B cell (primary cell): ENCODE data around the gene LTB4R. TPM values are rescaled to one million over a fixed set of nuclear protein-coding genes. Genes with fewer than 3 reads are reported as not detected.

Experiments used
- ATAC-seq: fragments of 200-7000 bp; cut with Tn5 transposase; one replicate; pipeline ENCODE4 v1.10.0; 2021; ENCODE audit warnings: low read depth, mild to moderate bottlenecking, moderate number of reproducible peaks, moderate library complexity
- CTCF ChIA-PET: fragments of 350-600 bp; sonication (Branson Sonifier 250); formaldehyde crosslinking; loops from one replicate; lab custom pipeline; 2021; ENCODE audit warnings: antibody characterized with exemption, inconsistent platforms; lab: Charles Lee
- POLR2A ChIA-PET: fragments of 350-600 bp; sonication (Branson Sonifier 250); formaldehyde crosslinking; loops from one replicate; lab custom pipeline; 2021; ENCODE audit warnings: antibody characterized with exemption; lab: Charles Lee
- DNase-seq: peaks from one replicate; pipeline ENCODE4 v3.0.0; 2013
- H2AFZ ChIP-seq: 2 replicates; pipeline ENCODE4 v1.6.1; 2012; ENCODE audit warnings: mild to moderate bottlenecking, low read depth, low read length; ENCODE audit not compliant: insufficient read depth, poor library complexity, severe bottlenecking
- H3K27ac ChIP-seq, 2 donors: 1 replicate in 1 of 2; 2 replicates in 1 of 2; pipeline ENCODE4 v1.5.1; 2012 to 2013; ENCODE audit warnings: low read length in 2 of 2, mild to moderate bottlenecking in 2 of 2, moderate library complexity in 1 of 2
- H3K27me3 ChIP-seq, 4 experiments: fragments of 200-600 bp in 1 of 4; sonication (generic) in 1 of 4; replicated peaks in 1 of 4; 1 replicate in 2 of 4; 2 replicates in 2 of 4; pipeline versions ENCODE4 v1.6.1 to v1.7.0; 2013 to 2016; ENCODE audit warnings: low read length in 3 of 4, mild to moderate bottlenecking in 2 of 4, mixed read lengths in 1 of 4, moderate library complexity in 1 of 4; ENCODE audit not compliant: insufficient read depth in 4 of 4, control insufficient read depth in 3 of 4; ENCODE audit errors: control extremely low read depth in 1 of 4
- H3K36me3 ChIP-seq, 2 experiments: replicated peaks in 1 of 2; 1 replicate in 1 of 2; 2 replicates in 1 of 2; pipeline versions ENCODE4 v1.6.1 to v1.7.1; 2013; ENCODE audit warnings: low read length in 1 of 2; ENCODE audit not compliant: insufficient read depth in 2 of 2, control insufficient read depth in 1 of 2; ENCODE audit errors: control extremely low read depth in 1 of 2, extremely low read depth in 1 of 2
- H3K4me1 ChIP-seq, 2 donors: fragments of 200-600 bp in 1 of 2; sonication (generic) in 1 of 2; 1 replicate in 1 of 2; 2 replicates in 1 of 2; pipeline versions ENCODE4 v1.5.1 to v1.6.1; 2013 to 2017; ENCODE audit warnings: low read length in 2 of 2; ENCODE audit not compliant: control insufficient read depth in 2 of 2, insufficient read depth in 2 of 2
- H3K4me2 ChIP-seq: replicated peaks from 2 replicates; pipeline ENCODE3; 2012; ENCODE audit warnings: mild to moderate bottlenecking, low read depth, low read length; ENCODE audit not compliant: poor library complexity, severe bottlenecking
- H3K4me3 ChIP-seq, 5 experiments: fragments of 200-600 bp in 1 of 5; sonication (generic) in 1 of 5; 1 replicate in 3 of 5; 2 replicates in 2 of 5; pipeline versions ENCODE4 v1.5.1 to v1.7.0; 2011 to 2016; ENCODE audit warnings: low read length in 4 of 5, mild to moderate bottlenecking in 4 of 5, low read depth in 2 of 5, control low read depth in 1 of 5, moderate library complexity in 1 of 5; ENCODE audit not compliant: insufficient read depth in 1 of 5; ENCODE audit errors: control extremely low read depth in 1 of 5, extremely low read depth in 1 of 5
- H3K79me2 ChIP-seq: fragments of 200-600 bp; sonication (generic); one replicate; pipeline ENCODE4 v1.6.0; 2016; ENCODE audit warnings: low read length; ENCODE audit not compliant: control insufficient read depth, insufficient read depth
- H3K9ac ChIP-seq: fragments of 200-600 bp; sonication (generic); 2 replicates; pipeline ENCODE4 v1.6.1; 2017; ENCODE audit warnings: mild to moderate bottlenecking, low read length, moderate library complexity
- H3K9me3 ChIP-seq, 3 donors: one replicate each; pipeline versions ENCODE4 v1.6.1 to v1.7.1; 2013; ENCODE audit warnings: low read length in 2 of 3; ENCODE audit not compliant: control insufficient read depth in 2 of 3, insufficient read depth in 1 of 3; ENCODE audit errors: control extremely low read depth in 1 of 3
- H4K20me1 ChIP-seq: 2 replicates; pipeline ENCODE4 v1.6.0; 2012; ENCODE audit warnings: mild to moderate bottlenecking, low read length; ENCODE audit not compliant: insufficient read depth, control insufficient read depth, poor library complexity, severe bottlenecking
- H3K27ac Mint-ChIP-seq: one replicate; pipeline ENCODE4 v1.8.0; 2021; ENCODE audit warnings: mixed read lengths
- H3K27me3 Mint-ChIP-seq: one replicate; pipeline ENCODE4 v1.8.0; 2021; ENCODE audit warnings: mixed read lengths
- H3K4me1 Mint-ChIP-seq: one replicate; pipeline ENCODE4 v1.8.0; 2021; ENCODE audit warnings: mixed read lengths
- H3K4me3 Mint-ChIP-seq: one replicate; pipeline ENCODE4 v1.8.0; 2021; ENCODE audit warnings: mixed read lengths
- H3K9me3 Mint-ChIP-seq: one replicate; pipeline ENCODE4 v1.8.0; 2022; ENCODE audit warnings: mixed read lengths; ENCODE audit not compliant: insufficient read depth
- EZH2 ChIP-seq: IDR thresholded peaks from 2 replicates; pipeline ENCODE4 v1.6.1; 2012; ENCODE audit warnings: borderline replicate concordance, low read depth, mild to moderate bottlenecking, moderate library complexity, low read length; ENCODE audit not compliant: insufficient read depth, poor library complexity, severe bottlenecking
- WGBS: methylation state at CpG from one replicate; pipeline ENCODE4 v1.1.5; 2013; ENCODE audit warnings: missing lambda C conversion rate; ENCODE audit not compliant: insufficient coverage; 5-methylcytosine and 5-hydroxymethylcytosine counted together
- intact Hi-C: fragments of 100-400 bp; cut with micrococcal nuclease; formaldehyde crosslinking; loops from one replicate; pipeline ENCODE4 v1.10.0; 2022
- polyA plus RNA-seq: library from polyadenylated mRNA; depleted of rRNA; stranded (reverse); fragments of >200 nt; gene quantifications from 2 replicates; pipeline ENCODE4 v1.2.3, GENCODE V29; 2012
- total RNA-seq, 2 donors: library from RNA; stranded (reverse); fragments of 120-200 nt in 1 of 2; gene quantifications; 1 replicate in 1 of 2; 2 replicates in 1 of 2; pipeline versions ENCODE4 v1.2.3 to v1.2.4, GENCODE V29; 2013 to 2022
- TF ChIP-seq, protein P1 (sequence below): fragments of 200-600 bp; IDR thresholded peaks from one replicate; pipeline ENCODE4 v1.8.0; 2022; ENCODE audit warnings: antibody characterized with exemption, mild to moderate bottlenecking

The LTB4R gene
- total and polyA plus RNA-seq, 2 donors (not counting 1 experiment from before 2014, with no cell fraction given): 8.8 to 19.1 TPM

GRCh38 chr14:24279301-24280186, 31.8 kb upstream of the LTB4R start:
- H3K9ac ChIP-seq: peak overlapping the region; percentile 7
- WGBS: 49% methylated on average over 7 of the region's 11 CpGs

More at GRCh38 chr14:24279301-24280186, 31.8 kb upstream of the LTB4R start:
- ChIA-PET CTCF (interaction anchor here (0.7 to 7.1 kb wide), 14 partner anchors 9 to 153 kb away, joined by 3 to 93 read pairs (median 8); partner anchors contain the start of genes CIDEB, DHRS1, MDP1 and NOP9), POLR2A (interaction anchor here (0.5 to 2.0 kb wide), 2 partner anchors 9 to 117 kb away, joined by 4 to 8 read pairs; partner anchors contain the start of gene RABGGTA)
- H3K27ac Mint-ChIP-seq: peak overlapping the region; percentile 93
- H3K9me3 Mint-ChIP-seq: no peaks in the 10 kb centered on the region
- DNase-seq (peak; percentile 87), ATAC-seq (peak; percentile 90)
- Histone ChIP-seq H3K27me3 (no peaks in the 10 kb centered on the region), H3K4me1 (peaks cover 38 to 60% of the 10 kb centered on the region in 2 donors), H3K36me3 (no peaks in the 10 kb centered on the region), H3K79me2 (peaks cover 44% of the 10 kb centered on the region), H4K20me1 (no peaks in the 10 kb centered on the region), H3K27ac (peak overlapping the region; percentile 65 to 80), H3K9me3 (peaks cover 0 to 10% (median 0%) of the 10 kb centered on the region in 3 donors), H3K4me2 (peak overlapping the region; percentile 50), H2AFZ (peak overlapping the region; percentile 44), H3K4me3 (peak overlapping the region in 1 of 5 experiments; percentile 10)
- peak overlapping the region; percentile 75 for H3K4me3 Mint-ChIP-seq
- no peak for TF ChIP-seq EZH2
- TF ChIP-seq, protein P1, sequence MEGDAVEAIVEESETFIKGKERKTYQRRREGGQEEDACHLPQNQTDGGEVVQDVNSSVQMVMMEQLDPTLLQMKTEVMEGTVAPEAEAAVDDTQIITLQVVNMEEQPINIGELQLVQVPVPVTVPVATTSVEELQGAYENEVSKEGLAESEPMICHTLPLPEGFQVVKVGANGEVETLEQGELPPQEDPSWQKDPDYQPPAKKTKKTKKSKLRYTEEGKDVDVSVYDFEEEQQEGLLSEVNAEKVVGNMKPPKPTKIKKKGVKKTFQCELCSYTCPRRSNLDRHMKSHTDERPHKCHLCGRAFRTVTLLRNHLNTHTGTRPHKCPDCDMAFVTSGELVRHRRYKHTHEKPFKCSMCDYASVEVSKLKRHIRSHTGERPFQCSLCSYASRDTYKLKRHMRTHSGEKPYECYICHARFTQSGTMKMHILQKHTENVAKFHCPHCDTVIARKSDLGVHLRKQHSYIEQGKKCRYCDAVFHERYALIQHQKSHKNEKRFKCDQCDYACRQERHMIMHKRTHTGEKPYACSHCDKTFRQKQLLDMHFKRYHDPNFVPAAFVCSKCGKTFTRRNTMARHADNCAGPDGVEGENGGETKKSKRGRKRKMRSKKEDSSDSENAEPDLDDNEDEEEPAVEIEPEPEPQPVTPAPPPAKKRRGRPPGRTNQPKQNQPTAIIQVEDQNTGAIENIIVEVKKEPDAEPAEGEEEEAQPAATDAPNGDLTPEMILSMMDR: peak; percentile 53
- intact Hi-C loops: loop anchor here (1.0 to 10.0 kb wide), 4 partner anchors 8 to 135 kb away; partner anchors contain the start of genes EMC9, PSME2, RABGGTA and RNF31
- H3K27me3 Mint-ChIP-seq: no peaks in the 10 kb centered on the region
- H3K4me1 Mint-ChIP-seq: peaks cover 66% of the 10 kb centered on the region
